K562 (cell line): ENCODE results near the gene CCT7. TPM values are rescaled to one million over a fixed set of nuclear protein-coding genes. Genes with fewer than 3 reads are reported as not detected.

ENCODE experiments used
- ATF6 ChIP-seq: sonication (generic); formaldehyde crosslinking; IDR thresholded peaks from 2 replicates; pipeline ENCODE4 v1.4.0; 2020; ENCODE audit warnings: mild to moderate bottlenecking, missing genetic modification reagents
- EGR1 ChIP-seq: fragments of 450-650 bp; conservative IDR thresholded peaks from 2 replicates; pipeline ENCODE4 v1.6.1; 2017; ENCODE audit warnings: mild to moderate bottlenecking
- EP300 ChIP-seq: IDR thresholded peaks from 2 replicates; pipeline ENCODE4 v1.6.1; 2012; ENCODE audit warnings: low read length, improper control_type of control experiment
- ESRRA ChIP-seq: fragments of 450-650 bp; IDR thresholded peaks from 2 replicates; pipeline ENCODE4 v1.6.1; 2014; ENCODE audit warnings: low read depth, mild to moderate bottlenecking, moderate library complexity, borderline replicate concordance
- FOXA3 ChIP-seq, 2 experiments: fragments of 450-650 bp in 1 of 2; sonication (generic) in 1 of 2; formaldehyde crosslinking; IDR thresholded peaks in 1 of 2; conservative IDR thresholded peaks in 1 of 2; 2 replicates each; pipeline versions ENCODE4 v1.4.0 to v1.8.0; 2020 to 2022; ENCODE audit warnings: mild to moderate bottlenecking in 2 of 2, missing genetic modification reagents in 1 of 2
- HDAC3 ChIP-seq: fragments of 450-650 bp; IDR thresholded peaks from 2 replicates; pipeline ENCODE4 v1.6.1; 2018; ENCODE audit warnings: borderline replicate concordance, mild to moderate bottlenecking, moderate library complexity; ENCODE audit not compliant: partially characterized antibody
- RUNX1 ChIP-seq: sonication (generic); IDR thresholded peaks from 2 replicates; pipeline ENCODE4 v1.6.1; 2016; ENCODE audit warnings: antibody characterized with exemption, low read depth
- SMAD2 ChIP-seq: fragments of 150-350 bp; IDR thresholded peaks from 2 replicates; pipeline ENCODE4 v1.6.1; 2014; ENCODE audit warnings: low read depth, mild to moderate bottlenecking, low read length
- STAT6 ChIP-seq: sonication (generic); formaldehyde crosslinking; IDR thresholded peaks from 2 replicates; pipeline ENCODE4 v1.8.1; 2023; ENCODE audit warnings: mild to moderate bottlenecking, missing genetic modification reagents
- THRAP3 ChIP-seq: fragments of 450-650 bp; IDR thresholded peaks from 2 replicates; pipeline ENCODE4 v1.6.1; 2016; ENCODE audit warnings: mild to moderate bottlenecking, inconsistent platforms, borderline replicate concordance
- ZBTB40 ChIP-seq, 2 experiments: fragments of 450-650 bp in 1 of 2; sonication (generic) in 1 of 2; formaldehyde crosslinking in 1 of 2; IDR thresholded peaks; 2 replicates each; pipeline versions ENCODE4 v1.7.1 to v1.9.0; 2016 to 2022; ENCODE audit warnings: inconsistent platforms in 1 of 2, mild to moderate bottlenecking in 1 of 2, missing genetic modification reagents in 1 of 2
- ZNF3 ChIP-seq: fragments of 250-450 bp; sonication (Bioruptor Pico); IDR thresholded peaks from 2 replicates; pipeline ENCODE4 v1.5.0; 2021; ENCODE audit warnings: mild to moderate bottlenecking, moderate library complexity
- polyA plus RNA-seq, 8 experiments: library from polyadenylated mRNA; depleted of rRNA in 4 of 8; stranded (reverse) in 5 of 8; unstranded in 3 of 8; fragments of >200 nt; fragmentation: Nextera tagmentation in 2 of 8; fragmentation: Illumina TruSeq in 1 of 8; extraction: Ambion mirVana in 2 of 8; extraction: Trizol in 1 of 8; gene quantifications; 2 replicates each; pipeline versions ENCODE4 v1.2.1 to v1.2.3, GENCODE V29; 2011 to 2014; ENCODE audit warnings: inconsistent platforms in 1 of 8, missing spikeins in 1 of 8
- total RNA-seq, 7 experiments: library from RNA; depleted of rRNA in 6 of 7; stranded (reverse); fragments of >200 nt in 6 of 7; fragmentation: Illumina TruSeq in 2 of 7; extraction: Trizol in 2 of 7; gene quantifications; 2 replicates each; pipeline versions ENCODE4 v1.2.1 to v1.2.3, GENCODE V29; 2011 to 2021; ENCODE audit warnings: low replicate concordance in 1 of 7

Gene CCT7
- total and polyA plus RNA-seq, 9 of the 15 experiments (the other 6 are each of a cell fraction or from before 2014, with no cell fraction given): 326 to 856 (median 638) TPM

GRCh38 chr2:73233932-73234832 lies at the start of gene CCT7 (continued):
- TF ChIP-seq RUNX1 (no peak), ZBTB40 (IDR thresholded peaks at IDR 0.05) (peak; percentile 96), ZBTB40 (CRISPR knock-in tag; IDR thresholded peaks at IDR 0.05) (no peak), ZNF3 (CRISPR knock-in tag) (no peak), EGR1 (no peak; the same call in 1 of the 2 replicates), ESRRA (peak; percentile 45; the same call in 1 of the 2 replicates), ATF6 (no peak), THRAP3 (no peak; the same call in 1 of the 2 replicates), HDAC3 (no peak), EP300 (peak; percentile 9; the same call in 1 of the 2 replicates), FOXA3 (CRISPR knock-in tag; conservative IDR thresholded peaks at IDR 0.05 in 1 of 2, IDR thresholded peaks at IDR 0.05 in 1 of 2) (no peak), STAT6 (CRISPR knock-in tag) (no peak; the same call in 1 of the 2 replicates), SMAD2 (no peak)
